Measurements from ENCODE around the gene HELLS. TPM values are rescaled to one million over a fixed set of nuclear protein-coding genes. Genes with fewer than 3 reads are reported as not detected.

Gene HELLS
- total and polyA plus RNA-seq, 12 donors, result 0.32 to 4.5 (median 0.78) TPM

GRCh38 chr10:94602729-94603515 is 57.3 kb downstream of the HELLS start:
- no peak for DNase-seq
- TF ChIP-seq, protein P1, sequence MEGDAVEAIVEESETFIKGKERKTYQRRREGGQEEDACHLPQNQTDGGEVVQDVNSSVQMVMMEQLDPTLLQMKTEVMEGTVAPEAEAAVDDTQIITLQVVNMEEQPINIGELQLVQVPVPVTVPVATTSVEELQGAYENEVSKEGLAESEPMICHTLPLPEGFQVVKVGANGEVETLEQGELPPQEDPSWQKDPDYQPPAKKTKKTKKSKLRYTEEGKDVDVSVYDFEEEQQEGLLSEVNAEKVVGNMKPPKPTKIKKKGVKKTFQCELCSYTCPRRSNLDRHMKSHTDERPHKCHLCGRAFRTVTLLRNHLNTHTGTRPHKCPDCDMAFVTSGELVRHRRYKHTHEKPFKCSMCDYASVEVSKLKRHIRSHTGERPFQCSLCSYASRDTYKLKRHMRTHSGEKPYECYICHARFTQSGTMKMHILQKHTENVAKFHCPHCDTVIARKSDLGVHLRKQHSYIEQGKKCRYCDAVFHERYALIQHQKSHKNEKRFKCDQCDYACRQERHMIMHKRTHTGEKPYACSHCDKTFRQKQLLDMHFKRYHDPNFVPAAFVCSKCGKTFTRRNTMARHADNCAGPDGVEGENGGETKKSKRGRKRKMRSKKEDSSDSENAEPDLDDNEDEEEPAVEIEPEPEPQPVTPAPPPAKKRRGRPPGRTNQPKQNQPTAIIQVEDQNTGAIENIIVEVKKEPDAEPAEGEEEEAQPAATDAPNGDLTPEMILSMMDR (IDR thresholded peaks at IDR 0.05), result no peak
- peaks cover 0 to 26% (median 0%) of the 10 kb centered on the region in 9 donors for H3K36me3 ChIP-seq
- 65 to 75% methylated on average over 8 of the region's 8 CpGs for WGBS, 2 donors
- no peaks in the 10 kb centered on the region for H3K9me3 ChIP-seq
- no peak for ATAC-seq
- no peaks in the 10 kb centered on the region for H3K4me1 ChIP-seq
- no peak overlapping the region for H3K27ac ChIP-seq
- intact Hi-C loops (cut with DNase I), result no loop called here
- H3K4me3 ChIP-seq, result no peak overlapping the region
- H3K27me3 ChIP-seq, result no peaks in the 10 kb centered on the region

DNA sequence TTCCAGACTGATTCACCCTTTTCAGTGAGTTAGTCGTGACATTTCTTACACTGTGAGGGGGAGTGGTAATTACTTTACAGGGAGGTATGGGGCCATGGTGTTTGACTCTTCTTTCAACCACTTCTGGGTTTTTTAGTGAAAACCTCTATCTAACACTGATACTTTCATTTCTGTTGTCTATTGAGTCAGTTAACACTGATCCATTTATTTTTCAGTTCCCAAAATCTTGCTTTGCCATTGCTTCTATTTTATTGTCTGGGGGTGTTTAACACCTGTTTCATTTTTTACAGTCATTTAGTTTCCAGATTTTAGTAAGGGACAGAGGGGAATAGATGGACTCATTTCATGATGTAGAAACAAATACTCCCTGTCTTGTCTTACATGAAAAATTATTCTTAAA is 61.5 kb downstream of the HELLS start:
- WGBS, 2 donors, result 80 to 92% methylated on average over 1 of the region's 1 CpG
- no peak for DNase-seq
- H3K27ac ChIP-seq, result no peak overlapping the region
- no peak overlapping the region for H3K4me3 ChIP-seq
- intact Hi-C loops (cut with DNase I), result no loop called here
- H3K27me3 ChIP-seq, result no peaks in the 10 kb centered on the region
- H3K36me3 ChIP-seq, result peaks cover 0 to 15% (median 0%) of the 10 kb centered on the region in 9 donors
- ATAC-seq, result no peak
- no peaks in the 10 kb centered on the region for H3K9me3 ChIP-seq
- TF ChIP-seq, protein P1 (IDR thresholded peaks at IDR 0.05), result no peak
- no peaks in the 10 kb centered on the region for H3K4me1 ChIP-seq

DNA sequence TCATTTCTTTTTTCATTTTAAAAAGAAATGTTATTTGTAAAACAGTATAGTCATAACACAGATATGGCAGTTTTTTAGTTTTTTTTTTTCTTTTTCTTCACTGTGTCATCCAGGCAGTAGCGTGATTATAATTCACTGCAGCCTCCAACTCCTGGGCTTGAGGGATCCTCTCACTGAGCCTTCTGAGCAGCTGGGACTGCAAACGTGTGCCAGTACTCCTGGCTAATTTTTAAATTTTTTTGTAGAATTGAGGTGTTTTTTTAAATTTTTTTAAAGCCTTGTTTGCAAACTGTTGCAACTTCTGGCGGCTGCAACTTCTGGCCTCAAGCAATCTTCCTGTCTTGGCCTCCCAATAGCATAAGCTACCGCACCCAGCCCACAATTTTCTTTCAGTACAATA is 63.0 kb downstream of the HELLS start:
- intact Hi-C loops (cut with DNase I), result no loop called here
- H3K4me1 ChIP-seq, result no peaks in the 10 kb centered on the region
- DNase-seq (no peak), ATAC-seq (peak in 2 of 8 donors; percentile 29 to 61)
- TF ChIP-seq, protein P1 (IDR thresholded peaks at IDR 0.05), result no peak
- no peak overlapping the region for H3K27ac ChIP-seq
- WGBS, 2 donors, result 82 to 83% methylated on average over 4 of the region's 4 CpGs
- H3K27me3 ChIP-seq, result no peaks in the 10 kb centered on the region
- H3K36me3 ChIP-seq, result peaks cover 0 to 3% (median 0%) of the 10 kb centered on the region in 9 donors
- no peak overlapping the region for H3K4me3 ChIP-seq
- H3K9me3 ChIP-seq, result no peaks in the 10 kb centered on the region

DNA sequence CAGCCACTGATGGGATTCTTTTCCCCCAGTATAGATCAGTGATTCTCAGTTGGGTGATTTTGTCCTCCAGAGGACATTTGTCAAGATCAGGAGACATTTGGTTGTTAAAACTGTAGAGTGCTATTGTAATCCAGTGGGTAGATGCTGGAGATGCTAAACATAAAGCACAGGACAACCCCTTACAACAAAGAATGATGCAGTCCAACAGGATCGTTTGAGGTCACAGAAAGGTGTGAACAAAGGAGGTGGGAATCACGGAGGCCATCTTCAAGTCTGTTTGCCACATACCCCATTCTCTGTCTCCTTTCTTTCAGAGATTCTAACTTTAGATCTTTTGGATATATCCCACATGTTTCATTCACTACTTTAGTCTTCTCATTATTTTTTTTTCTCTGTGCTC is 69.0 kb downstream of the HELLS start:
- H3K9me3 ChIP-seq, result no peaks in the 10 kb centered on the region
- DNase-seq (no peak), ATAC-seq (no peak)
- H3K27me3 ChIP-seq, result no peaks in the 10 kb centered on the region
- H3K4me3 ChIP-seq, result no peak overlapping the region
- WGBS, 2 donors, result 91% methylated on average over 2 of the region's 2 CpGs
- H3K4me1 ChIP-seq, result no peaks in the 10 kb centered on the region
- intact Hi-C loops (cut with DNase I), result no loop called here
- H3K36me3 ChIP-seq, result peaks cover 0 to 2% (median 0%) of the 10 kb centered on the region in 9 donors
- TF ChIP-seq, protein P1 (IDR thresholded peaks at IDR 0.05), result no peak
- H3K27ac ChIP-seq, result no peak overlapping the region
